GM23338 (cell line): ENCODE data around the gene CERK. TPM values are rescaled to one million over a fixed set of nuclear protein-coding genes. Genes with fewer than 3 reads are reported as not detected.

Experiments
- ATAC-seq: fragments of 200-7000 bp; cut with Tn5 transposase; 3 replicates; pipeline ENCODE4 v1.9.1; 2020
- DNase-seq: peaks from one replicate; pipeline ENCODE4 v3.0.0-alpha.2; 2015; ENCODE audit warnings: low spot score
- H2AFZ ChIP-seq: fragments of 200-600 bp; sonication (generic); 2 replicates; pipeline ENCODE4 v1.8.0; 2016; ENCODE audit warnings: antibody characterized with exemption, mild to moderate bottlenecking, moderate library complexity
- H3F3A ChIP-seq: fragments of 200-600 bp; sonication (generic); replicated peaks from 2 replicates; pipeline ENCODE4 v1.8.0; 2017; ENCODE audit warnings: antibody characterized with exemption, mixed run types, low read depth
- H3K27ac ChIP-seq: fragments of 200-600 bp; sonication (generic); 2 replicates; pipeline ENCODE4 v1.6.1; 2016; ENCODE audit warnings: low read depth
- H3K27me3 ChIP-seq: fragments of 200-600 bp; sonication (generic); 2 replicates; pipeline ENCODE4 v1.8.0; 2016; ENCODE audit warnings: mild to moderate bottlenecking, mixed run types, moderate library complexity; ENCODE audit not compliant: insufficient read depth
- H3K36me3 ChIP-seq: fragments of 200-600 bp; sonication (generic); 2 replicates; pipeline ENCODE4 v1.8.0; 2016; ENCODE audit warnings: mild to moderate bottlenecking; ENCODE audit not compliant: insufficient read depth
- H3K4me1 ChIP-seq: fragments of 200-600 bp; sonication (generic); 2 replicates; pipeline ENCODE4 v1.8.0; 2016; ENCODE audit warnings: mild to moderate bottlenecking, moderate library complexity; ENCODE audit not compliant: insufficient read depth
- H3K4me2 ChIP-seq: fragments of 200-600 bp; sonication (generic); 2 replicates; pipeline ENCODE4 v1.7.1; 2017; ENCODE audit warnings: mixed run types
- H3K4me3 ChIP-seq: fragments of 200-600 bp; sonication (generic); 2 replicates; pipeline ENCODE4 v1.6.1; 2016; ENCODE audit warnings: mixed run types
- H3K79me2 ChIP-seq: fragments of 200-600 bp; sonication (generic); replicated peaks from 2 replicates; pipeline ENCODE4 v1.8.0; 2017; ENCODE audit warnings: mild to moderate bottlenecking; ENCODE audit not compliant: insufficient read depth
- H3K9me2 ChIP-seq: fragments of 200-600 bp; sonication (generic); 2 replicates; pipeline ENCODE4 v1.8.0; 2017; ENCODE audit not compliant: insufficient read depth
- H4K20me1 ChIP-seq: fragments of 200-600 bp; sonication (generic); replicated peaks from 2 replicates; pipeline ENCODE4 v1.8.0; 2017; ENCODE audit warnings: mild to moderate bottlenecking; ENCODE audit not compliant: insufficient read depth
- H3K27ac Mint-ChIP-seq: 2 replicates; pipeline ENCODE4 v1.8.0; 2020; ENCODE audit warnings: inconsistent platforms, mild to moderate bottlenecking, moderate library complexity, mixed read lengths
- H3K27me3 Mint-ChIP-seq: 3 replicates; pipeline ENCODE4 v1.8.0; 2022; ENCODE audit warnings: low read depth, mild to moderate bottlenecking, moderate library complexity, mixed read lengths, inconsistent platforms; ENCODE audit not compliant: insufficient read depth, poor library complexity
- H3K36me3 Mint-ChIP-seq: 3 replicates; pipeline ENCODE4 v1.8.0; 2021; ENCODE audit warnings: low read depth, mild to moderate bottlenecking, inconsistent platforms, moderate library complexity, mixed read lengths
- H3K4me1 Mint-ChIP-seq: 3 replicates; pipeline ENCODE4 v1.8.0; 2020; ENCODE audit warnings: mild to moderate bottlenecking, inconsistent platforms, mixed read lengths
- H3K4me3 Mint-ChIP-seq: 3 replicates; pipeline ENCODE4 v1.8.0; 2021; ENCODE audit warnings: moderate library complexity, mild to moderate bottlenecking, inconsistent platforms, mixed read lengths
- H3K9me3 Mint-ChIP-seq: 3 replicates; pipeline ENCODE4 v1.8.0; 2020; ENCODE audit warnings: moderate library complexity, mild to moderate bottlenecking, inconsistent platforms, mixed read lengths
- CREB1 ChIP-seq: fragments of 250-450 bp; sonication (Bioruptor Pico); IDR thresholded peaks from 2 replicates; pipeline ENCODE4 v1.5.0; 2020; ENCODE audit warnings: low read depth, mild to moderate bottlenecking, moderate library complexity
- CTCF ChIP-seq, 2 experiments: fragments of 200-600 bp in 1 of 2; sonication (generic) in 1 of 2; conservative IDR thresholded peaks; 2 replicates each; pipeline versions ENCODE4 v1.5.1 to v1.6.1; 2016 to 2017; ENCODE audit warnings: antibody characterized with exemption in 2 of 2, low read depth in 2 of 2, mild to moderate bottlenecking in 2 of 2, moderate library complexity in 1 of 2
- ETS1 ChIP-seq: IDR thresholded peaks from 2 replicates; pipeline ENCODE4 v1.6.1; 2016; ENCODE audit warnings: antibody characterized with exemption
- EZH2 ChIP-seq: fragments of 200-600 bp; sonication (generic); IDR thresholded peaks from one replicate; pipeline ENCODE4 v1.8.0; 2017; ENCODE audit warnings: antibody characterized with exemption, mild to moderate bottlenecking, low read depth; ENCODE audit not compliant: unreplicated experiment
- EZH2phosphoT487 ChIP-seq: fragments of 200-600 bp; sonication (generic); IDR thresholded peaks from one replicate; pipeline ENCODE4 v1.8.1; 2018; ENCODE audit warnings: antibody characterized with exemption; ENCODE audit not compliant: unreplicated experiment
- JUNB ChIP-seq: IDR thresholded peaks from one replicate; pipeline ENCODE4 v1.6.1; 2016; ENCODE audit warnings: antibody characterized with exemption; ENCODE audit not compliant: unreplicated experiment
- NANOG ChIP-seq: IDR thresholded peaks from 2 replicates; pipeline ENCODE4 v1.6.1; 2016; ENCODE audit warnings: antibody characterized with exemption, borderline replicate concordance
- POLR2AphosphoS5 ChIP-seq: IDR thresholded peaks from 2 replicates; pipeline ENCODE4 v1.6.1; 2016; ENCODE audit warnings: antibody characterized with exemption, low read depth
- ZNF114 ChIP-seq: fragments of 250-450 bp; sonication (Bioruptor Pico); IDR thresholded peaks from 2 replicates; pipeline ENCODE4 v1.5.0; 2020; ENCODE audit warnings: mild to moderate bottlenecking, moderate library complexity
- ZNF331 ChIP-seq: fragments of 250-450 bp; sonication (Bioruptor Pico); IDR thresholded peaks from 2 replicates; pipeline ENCODE4 v1.5.0; 2020; ENCODE audit warnings: low read depth, mild to moderate bottlenecking, moderate library complexity
- polyA plus RNA-seq: library from polyadenylated mRNA; unstranded; fragments of >200 nt; fragmentation: Nextera tagmentation; extraction: Ambion mirVana; gene quantifications from 2 replicates; pipeline ENCODE4 v1.2.1, GENCODE V29; 2016
- total RNA-seq: library from RNA; depleted of rRNA; stranded (reverse); fragments of >200 nt; shearing (Covaris generic); gene quantifications from 2 replicates; pipeline ENCODE4 v1.2.3, GENCODE V29; 2014
- TF ChIP-seq, protein P1 (sequence below): IDR thresholded peaks from one replicate; pipeline ENCODE4 v1.6.1; 2018; ENCODE audit warnings: antibody characterized with exemption; ENCODE audit not compliant: unreplicated experiment

CERK gene
- total and polyA plus RNA-seq, 2 experiments from 2014 or later: 12.7 to 62.9 TPM

DNA sequence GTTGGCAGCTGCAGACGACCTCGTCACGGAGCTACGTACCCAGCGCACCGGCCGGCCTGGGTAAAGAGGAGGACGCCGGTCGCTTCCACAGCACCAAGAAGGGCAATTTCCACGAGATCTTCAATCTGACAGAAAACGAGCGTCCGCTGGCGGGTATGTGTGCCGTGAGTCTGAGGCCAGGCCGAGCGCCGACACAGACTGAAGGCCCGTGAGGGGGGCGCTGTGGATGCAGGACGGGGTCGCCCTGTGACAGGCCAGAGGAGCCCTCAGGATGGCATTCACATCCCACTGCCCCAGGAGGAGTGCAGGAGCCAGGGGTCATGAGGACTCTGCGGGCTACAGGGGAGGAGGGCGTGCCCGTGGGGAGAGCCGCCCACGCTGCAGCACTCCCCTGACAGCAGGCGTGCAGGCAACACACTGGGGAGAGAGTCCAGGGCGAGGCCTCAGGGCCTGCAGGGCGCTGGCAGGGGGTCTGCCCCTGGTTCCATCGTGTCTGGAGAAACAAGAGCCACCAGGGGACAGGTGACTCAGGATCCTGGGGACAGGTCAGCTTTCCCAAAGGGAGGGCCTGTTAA, 64.3 kb downstream of the CERK start:
- no peak overlapping the region for H3K4me3 Mint-ChIP-seq
- Histone ChIP-seq H3K9me2 (no peaks in the 10 kb centered on the region), H3K36me3 (no peaks in the 10 kb centered on the region), H3K27ac (no peak overlapping the region), H3K4me1 (no peaks in the 10 kb centered on the region), H3K27me3 (no peaks in the 10 kb centered on the region), H4K20me1 (no peaks in the 10 kb centered on the region), H3K4me2 (no peak overlapping the region), H3K4me3 (no peak overlapping the region), H2AFZ (no peak overlapping the region), H3K79me2 (no peaks in the 10 kb centered on the region), H3F3A (no peaks in the 10 kb centered on the region)
- no peaks in the 10 kb centered on the region for H3K4me1 Mint-ChIP-seq
- DNase-seq: no peak
- H3K27ac Mint-ChIP-seq: no peak overlapping the region
- ATAC-seq: no peak; the same call in 2 of the 3 replicates
- TF ChIP-seq EZH2 (no peak), ZNF331 (CRISPR knock-in tag) (no peak), NANOG (no peak), ZNF114 (no peak), EZH2phosphoT487 (no peak), JUNB (no peak), CTCF (conservative IDR thresholded peaks at IDR 0.05; ENCODE audit: low read depth in 2 of 2) (no peak), POLR2AphosphoS5 (no peak)
- TF ChIP-seq, protein P1, sequence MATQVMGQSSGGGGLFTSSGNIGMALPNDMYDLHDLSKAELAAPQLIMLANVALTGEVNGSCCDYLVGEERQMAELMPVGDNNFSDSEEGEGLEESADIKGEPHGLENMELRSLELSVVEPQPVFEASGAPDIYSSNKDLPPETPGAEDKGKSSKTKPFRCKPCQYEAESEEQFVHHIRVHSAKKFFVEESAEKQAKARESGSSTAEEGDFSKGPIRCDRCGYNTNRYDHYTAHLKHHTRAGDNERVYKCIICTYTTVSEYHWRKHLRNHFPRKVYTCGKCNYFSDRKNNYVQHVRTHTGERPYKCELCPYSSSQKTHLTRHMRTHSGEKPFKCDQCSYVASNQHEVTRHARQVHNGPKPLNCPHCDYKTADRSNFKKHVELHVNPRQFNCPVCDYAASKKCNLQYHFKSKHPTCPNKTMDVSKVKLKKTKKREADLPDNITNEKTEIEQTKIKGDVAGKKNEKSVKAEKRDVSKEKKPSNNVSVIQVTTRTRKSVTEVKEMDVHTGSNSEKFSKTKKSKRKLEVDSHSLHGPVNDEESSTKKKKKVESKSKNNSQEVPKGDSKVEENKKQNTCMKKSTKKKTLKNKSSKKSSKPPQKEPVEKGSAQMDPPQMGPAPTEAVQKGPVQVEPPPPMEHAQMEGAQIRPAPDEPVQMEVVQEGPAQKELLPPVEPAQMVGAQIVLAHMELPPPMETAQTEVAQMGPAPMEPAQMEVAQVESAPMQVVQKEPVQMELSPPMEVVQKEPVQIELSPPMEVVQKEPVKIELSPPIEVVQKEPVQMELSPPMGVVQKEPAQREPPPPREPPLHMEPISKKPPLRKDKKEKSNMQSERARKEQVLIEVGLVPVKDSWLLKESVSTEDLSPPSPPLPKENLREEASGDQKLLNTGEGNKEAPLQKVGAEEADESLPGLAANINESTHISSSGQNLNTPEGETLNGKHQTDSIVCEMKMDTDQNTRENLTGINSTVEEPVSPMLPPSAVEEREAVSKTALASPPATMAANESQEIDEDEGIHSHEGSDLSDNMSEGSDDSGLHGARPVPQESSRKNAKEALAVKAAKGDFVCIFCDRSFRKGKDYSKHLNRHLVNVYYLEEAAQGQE: no peak
- H3K9me3 Mint-ChIP-seq: no peaks in the 10 kb centered on the region
- H3K27me3 Mint-ChIP-seq: peaks cover 13% of the 10 kb centered on the region
- peaks cover 3% of the 10 kb centered on the region; the same call in 1 of the 3 replicates for H3K36me3 Mint-ChIP-seq

DNA sequence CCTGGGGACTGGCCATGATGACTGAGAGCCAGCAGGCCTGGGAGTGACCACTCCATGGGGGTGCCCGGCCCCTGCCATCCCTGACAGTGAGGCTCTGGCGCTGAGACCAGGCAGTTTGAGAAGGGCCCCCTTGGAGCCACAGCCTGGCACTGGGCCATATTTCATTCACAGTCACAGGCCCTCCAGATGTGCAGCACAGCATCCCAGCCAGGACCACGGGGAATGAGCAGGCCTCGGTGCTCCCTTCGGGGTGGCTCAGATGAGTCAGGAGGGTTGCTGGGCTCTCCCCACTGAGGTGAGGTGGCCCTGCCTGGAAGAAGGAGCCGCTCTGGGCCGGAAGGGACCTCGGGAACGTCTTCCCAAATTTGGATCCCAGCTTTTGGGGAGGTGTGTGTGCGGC, 64.8 kb downstream of the CERK start:
- no peak for DNase-seq
- no peaks in the 10 kb centered on the region for H3K9me3 Mint-ChIP-seq
- Histone ChIP-seq H3K79me2 (no peaks in the 10 kb centered on the region), H2AFZ (no peak overlapping the region), H3K36me3 (no peaks in the 10 kb centered on the region), H3K27me3 (no peaks in the 10 kb centered on the region), H3K4me3 (no peak overlapping the region), H3F3A (no peaks in the 10 kb centered on the region), H3K4me1 (no peaks in the 10 kb centered on the region), H4K20me1 (no peaks in the 10 kb centered on the region), H3K4me2 (no peak overlapping the region), H3K27ac (no peak overlapping the region), H3K9me2 (no peaks in the 10 kb centered on the region)
- no peak for ATAC-seq
- peaks cover 3% of the 10 kb centered on the region; the same call in 1 of the 3 replicates for H3K36me3 Mint-ChIP-seq
- TF ChIP-seq NANOG (no peak), CREB1 (CRISPR knock-in tag) (no peak), ETS1 (no peak), EZH2phosphoT487 (no peak)
- no peak overlapping the region for H3K4me3 Mint-ChIP-seq
- peaks cover 14% of the 10 kb centered on the region for H3K27me3 Mint-ChIP-seq
- H3K4me1 Mint-ChIP-seq: no peaks in the 10 kb centered on the region
- no peak overlapping the region for H3K27ac Mint-ChIP-seq
